Tibial artery (tissue), 4 donors: ENCODE measurements around the gene SLIT3.
A peak's percentile ranks its signal among the peaks of the same experiment; 100 is the strongest.

Experiments used
- DNase-seq, 2 donors: peaks; one replicate each; pipeline ENCODE4 v3.0.0-alpha.2; 2019
- H3K27ac ChIP-seq, 2 donors: fragments of 200-600 bp; sonication (generic) in 1 of 2; 1 replicate in 1 of 2; 2 replicates in 1 of 2; pipeline ENCODE4 v1.5.1; 2018 to 2019; ENCODE audit warnings: mild to moderate bottlenecking in 1 of 2
- H3K27me3 ChIP-seq, 2 donors: fragments of 200-600 bp; sonication (generic) in 1 of 2; one replicate each; pipeline versions ENCODE4 v1.5.1 to v1.6.0; 2016 to 2019
- H3K36me3 ChIP-seq, 3 donors: fragments of 200-600 bp; sonication (generic) in 2 of 3; one replicate each; pipeline ENCODE4 v1.5.1; 2016 to 2019; ENCODE audit warnings: mild to moderate bottlenecking in 2 of 3
- H3K4me1 ChIP-seq, 4 donors: fragments of 200-600 bp; sonication (generic) in 2 of 4; 1 replicate in 3 of 4; 2 replicates in 1 of 4; pipeline ENCODE4 v1.5.1; 2016 to 2019
- H3K4me3 ChIP-seq, 2 donors: fragments of 200-600 bp; sonication (generic) in 1 of 2; 1 replicate in 1 of 2; 2 replicates in 1 of 2; pipeline ENCODE4 v1.5.1; 2018 to 2019; ENCODE audit warnings: mild to moderate bottlenecking in 2 of 2
- H3K9me3 ChIP-seq, 3 donors: fragments of 200-600 bp; sonication (generic) in 1 of 3; one replicate each; pipeline ENCODE4 v1.5.1; 2016 to 2019
- CTCF ChIP-seq, 2 experiments: fragments of 200-600 bp in 1 of 2; fragments of 450-650 bp in 1 of 2; IDR thresholded peaks; one replicate each; pipeline ENCODE4 v1.5.1; 2017 to 2019; ENCODE audit warnings: antibody characterized with exemption in 2 of 2, mild to moderate bottlenecking in 1 of 2, moderate library complexity in 1 of 2
- intact Hi-C: fragments of 100-400 bp; cut with DNase I; formaldehyde crosslinking; loops from one replicate; pipeline ENCODE4 v1.15.0; 2023; ENCODE audit warnings: low total_unique reads

SLIT3 gene

GRCh38 chr5:169192536-169192935 lies 108.4 kb downstream of the SLIT3 start:
- Histone ChIP-seq H3K27ac (no peak overlapping the region), H3K36me3 (no peaks in the 10 kb centered on the region), H3K9me3 (no peaks in the 10 kb centered on the region), H3K4me3 (no peak overlapping the region), H3K4me1 (peaks cover 3 to 53% (median 32%) of the 10 kb centered on the region in 4 donors), H3K27me3 (no peaks in the 10 kb centered on the region)
- intact Hi-C loops, result no loop called here
- DNase-seq, result no peak
- no peak for TF ChIP-seq CTCF (IDR thresholded peaks at IDR 0.05)

- Histone ChIP-seq H3K27ac (peak overlapping the region in 1 of 2 donors; percentile 45), H3K4me1 (peaks cover 3 to 42% (median 15%) of the 10 kb centered on the region in 4 donors), H3K4me3 (no peak overlapping the region), H3K36me3 (no peaks in the 10 kb centered on the region), H3K9me3 (no peaks in the 10 kb centered on the region), H3K27me3 (no peaks in the 10 kb centered on the region)
- intact Hi-C loops, result no loop called here
- TF ChIP-seq CTCF (IDR thresholded peaks at IDR 0.05), result no peak
- no peak for DNase-seq
Measured at GRCh38 chr5:169190849-169191248, 110.1 kb downstream of the SLIT3 start.

- no peaks in the 10 kb centered on the region for H3K27me3 ChIP-seq
- H3K27ac ChIP-seq, result no peak overlapping the region
- intact Hi-C loops, result no loop called here
- no peak overlapping the region for H3K4me3 ChIP-seq
- peaks cover 0 to 54% (median 18%) of the 10 kb centered on the region in 4 donors for H3K4me1 ChIP-seq
- TF ChIP-seq CTCF (IDR thresholded peaks at IDR 0.05), result no peak
- H3K9me3 ChIP-seq, result no peaks in the 10 kb centered on the region
- DNase-seq, result no peak
- no peaks in the 10 kb centered on the region for H3K36me3 ChIP-seq
Measured at GRCh38 chr5:169185626-169186025, 115.3 kb downstream of the SLIT3 start.

GRCh38 chr5:169183576-169183975 lies 117.4 kb downstream of the SLIT3 start:
- Histone ChIP-seq H3K36me3 (no peaks in the 10 kb centered on the region), H3K27me3 (no peaks in the 10 kb centered on the region), H3K4me1 (peaks cover 0 to 52% (median 14%) of the 10 kb centered on the region in 4 donors), H3K9me3 (no peaks in the 10 kb centered on the region), H3K27ac (no peak overlapping the region), H3K4me3 (no peak overlapping the region)
- intact Hi-C loops, result no loop called here
- no peak for TF ChIP-seq CTCF (IDR thresholded peaks at IDR 0.05)
- DNase-seq, result no peak

- TF ChIP-seq CTCF (IDR thresholded peaks at IDR 0.05), result no peak
- no peak overlapping the region for H3K4me3 ChIP-seq
- H3K27ac ChIP-seq, result peak overlapping the region in 1 of 2 donors; percentile 48
- no peak for DNase-seq
- H3K27me3 ChIP-seq, result no peaks in the 10 kb centered on the region
- peaks cover 0 to 57% (median 14%) of the 10 kb centered on the region in 4 donors for H3K4me1 ChIP-seq
- H3K9me3 ChIP-seq, result no peaks in the 10 kb centered on the region
- intact Hi-C loops, result no loop called here
- H3K36me3 ChIP-seq, result no peaks in the 10 kb centered on the region
Measured at GRCh38 chr5:169182797-169183196, 118.1 kb downstream of the SLIT3 start.

GRCh38 chr5:169181814-169182213 lies 119.1 kb downstream of the SLIT3 start:
- intact Hi-C loops, result no loop called here
- DNase-seq, result no peak

More at GRCh38 chr5:169181814-169182213, 119.1 kb downstream of the SLIT3 start:
- peak overlapping the region; percentile 48 to 51 for H3K27ac ChIP-seq
- H3K36me3 ChIP-seq, result no peaks in the 10 kb centered on the region
- no peaks in the 10 kb centered on the region for H3K27me3 ChIP-seq
- TF ChIP-seq CTCF (IDR thresholded peaks at IDR 0.05), result no peak
- no peak overlapping the region for H3K4me3 ChIP-seq
- H3K4me1 ChIP-seq, result peaks cover 0 to 57% (median 14%) of the 10 kb centered on the region in 4 donors
- H3K9me3 ChIP-seq, result no peaks in the 10 kb centered on the region
